ENCODE results near the gene CEP19. TPM values are rescaled to one million over a fixed set of nuclear protein-coding genes. Genes with fewer than 3 reads are reported as not detected.

The CEP19 gene
- polyA plus RNA-seq, 1 experiment = 3.4 TPM

DNA sequence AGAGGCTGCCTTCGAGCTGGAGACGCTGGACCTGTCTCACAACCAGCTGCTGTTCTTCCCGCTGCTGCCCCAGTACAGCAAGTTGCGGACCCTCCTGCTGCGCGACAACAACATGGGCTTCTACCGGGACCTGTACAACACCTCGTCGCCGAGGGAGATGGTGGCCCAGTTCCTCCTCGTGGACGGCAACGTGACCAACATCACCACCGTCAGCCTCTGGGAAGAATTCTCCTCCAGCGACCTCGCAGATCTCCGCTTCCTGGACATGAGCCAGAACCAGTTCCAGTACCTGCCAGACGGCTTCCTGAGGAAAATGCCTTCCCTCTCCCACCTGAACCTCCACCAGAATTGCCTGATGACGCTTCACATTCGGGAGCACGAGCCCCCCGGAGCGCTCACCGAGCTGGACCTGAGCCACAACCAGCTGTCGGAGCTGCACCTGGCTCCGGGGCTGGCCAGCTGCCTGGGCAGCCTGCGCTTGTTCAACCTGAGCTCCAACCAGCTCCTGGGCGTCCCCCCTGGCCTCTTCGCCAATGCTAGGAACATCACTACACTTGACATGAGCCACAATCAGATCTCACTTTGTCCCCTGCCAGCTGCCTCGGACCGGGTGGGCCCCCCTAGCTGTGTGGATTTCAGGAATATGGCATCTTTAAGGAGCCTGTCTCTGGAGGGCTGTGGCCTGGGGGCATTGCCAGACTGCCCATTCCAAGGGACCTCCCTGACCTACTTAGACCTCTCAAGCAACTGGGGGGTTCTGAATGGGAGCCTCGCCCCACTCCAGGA is 51.5 kb downstream of the CEP19 start:
- Histone ChIP-seq H3K27ac (ENCODE audit: low read depth, low read length) (no peak overlapping the region), H3K4me3 (ENCODE audit: low read depth, low read length) (no peak overlapping the region), H3K9me3 (ENCODE audit: control insufficient read depth, insufficient read depth, low read length) (peaks cover 6% of the 10 kb centered on the region; the same call in 1 of the 2 replicates), H3K27me3 (ENCODE audit: control insufficient read depth, insufficient read depth, low read length) (peaks cover 5% of the 10 kb centered on the region)
- DNase-seq (ENCODE audit: low read depth, low spot score) = no peak
- ChIA-PET CTCF (interaction anchor here (1.7 kb wide), 1 partner anchor 24 kb away, joined by 5 read pairs; no protein-coding TSS in a partner anchor), POLR2A (no interaction called here)
- TF ChIP-seq, protein P1, sequence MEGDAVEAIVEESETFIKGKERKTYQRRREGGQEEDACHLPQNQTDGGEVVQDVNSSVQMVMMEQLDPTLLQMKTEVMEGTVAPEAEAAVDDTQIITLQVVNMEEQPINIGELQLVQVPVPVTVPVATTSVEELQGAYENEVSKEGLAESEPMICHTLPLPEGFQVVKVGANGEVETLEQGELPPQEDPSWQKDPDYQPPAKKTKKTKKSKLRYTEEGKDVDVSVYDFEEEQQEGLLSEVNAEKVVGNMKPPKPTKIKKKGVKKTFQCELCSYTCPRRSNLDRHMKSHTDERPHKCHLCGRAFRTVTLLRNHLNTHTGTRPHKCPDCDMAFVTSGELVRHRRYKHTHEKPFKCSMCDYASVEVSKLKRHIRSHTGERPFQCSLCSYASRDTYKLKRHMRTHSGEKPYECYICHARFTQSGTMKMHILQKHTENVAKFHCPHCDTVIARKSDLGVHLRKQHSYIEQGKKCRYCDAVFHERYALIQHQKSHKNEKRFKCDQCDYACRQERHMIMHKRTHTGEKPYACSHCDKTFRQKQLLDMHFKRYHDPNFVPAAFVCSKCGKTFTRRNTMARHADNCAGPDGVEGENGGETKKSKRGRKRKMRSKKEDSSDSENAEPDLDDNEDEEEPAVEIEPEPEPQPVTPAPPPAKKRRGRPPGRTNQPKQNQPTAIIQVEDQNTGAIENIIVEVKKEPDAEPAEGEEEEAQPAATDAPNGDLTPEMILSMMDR (IDR thresholded peaks at IDR 0.05; ENCODE audit: low read depth, low read length) = no peak

GRCh38 chr3:196659901-196660351 is 52.1 kb downstream of the CEP19 start:
- ChIA-PET CTCF (interaction anchor here (1.7 kb wide), 1 partner anchor 25 kb away, joined by 5 read pairs; no protein-coding TSS in a partner anchor), POLR2A (no interaction called here)
- H3K9me3 ChIP-seq (ENCODE audit: control insufficient read depth, insufficient read depth, low read length) = peaks cover 6% of the 10 kb centered on the region; the same call in 1 of the 2 replicates
- TF ChIP-seq, protein P1 (IDR thresholded peaks at IDR 0.05; ENCODE audit: low read depth, low read length) = no peak
- H3K27ac ChIP-seq (ENCODE audit: low read depth, low read length) = no peak overlapping the region
- peaks cover 5% of the 10 kb centered on the region for H3K27me3 ChIP-seq (ENCODE audit: control insufficient read depth, insufficient read depth, low read length)
- no peak overlapping the region for H3K4me3 ChIP-seq (ENCODE audit: low read depth, low read length)
- no peak for DNase-seq (ENCODE audit: low read depth, low spot score)

Small RNAs within 50 kb of the gene (small RNA-seq; reads per million reads assigned to genes)
- gene RNU4-89P (ENCODE audit: insufficient read length, low read depth) (not detected), gene RNU6-646P (ENCODE audit: insufficient read length, low read depth) (not detected)

Other genes with a start within 250 kb of the CEP19 start
- 4.1 and 5.6 TPM in 2 replicates for gene RNF168, start 208.5 kb downstream of the CEP19 start, polyA plus RNA-seq (2011; rRNA removed)
- not detected in 2 replicates for gene SMCO1, start 196.9 kb downstream of the CEP19 start, polyA plus RNA-seq (2011; rRNA removed)
- gene WDR53, start 143.7 kb downstream of the CEP19 start, polyA plus RNA-seq (2011; rRNA removed) = 6.2 and 6.8 TPM in 2 replicates
- gene FBXO45, start 143.6 kb downstream of the CEP19 start, polyA plus RNA-seq (2011; rRNA removed) = 6.5 and 10.2 TPM in 2 replicates
- gene NRROS, start 72.6 kb downstream of the CEP19 start, polyA plus RNA-seq (2011; rRNA removed) = 0.10 and 0.11 TPM in 2 replicates
- gene PIGX, start 127 bp upstream of the CEP19 start, polyA plus RNA-seq (2011; rRNA removed) = 8.5 and 12.7 TPM in 2 replicates
- 51.0 and 52.2 TPM in 2 replicates for gene PAK2, start 27.6 kb upstream of the CEP19 start, polyA plus RNA-seq (2011; rRNA removed)
- 18.0 and 18.3 TPM in 2 replicates for gene SENP5, start 155.7 kb upstream of the CEP19 start, polyA plus RNA-seq (2011; rRNA removed)
- 77.3 and 89.7 TPM in 2 replicates for gene NCBP2, start 230.3 kb upstream of the CEP19 start, polyA plus RNA-seq (2011; rRNA removed)

All from AG04450 (cell line).